ENCODE data around the gene NLRP9. TPM values are rescaled to one million over a fixed set of nuclear protein-coding genes. Genes with fewer than 3 reads are reported as not detected.

NLRP9 gene
- total RNA-seq, 1 experiment from 2014 or later = not detected

DNA sequence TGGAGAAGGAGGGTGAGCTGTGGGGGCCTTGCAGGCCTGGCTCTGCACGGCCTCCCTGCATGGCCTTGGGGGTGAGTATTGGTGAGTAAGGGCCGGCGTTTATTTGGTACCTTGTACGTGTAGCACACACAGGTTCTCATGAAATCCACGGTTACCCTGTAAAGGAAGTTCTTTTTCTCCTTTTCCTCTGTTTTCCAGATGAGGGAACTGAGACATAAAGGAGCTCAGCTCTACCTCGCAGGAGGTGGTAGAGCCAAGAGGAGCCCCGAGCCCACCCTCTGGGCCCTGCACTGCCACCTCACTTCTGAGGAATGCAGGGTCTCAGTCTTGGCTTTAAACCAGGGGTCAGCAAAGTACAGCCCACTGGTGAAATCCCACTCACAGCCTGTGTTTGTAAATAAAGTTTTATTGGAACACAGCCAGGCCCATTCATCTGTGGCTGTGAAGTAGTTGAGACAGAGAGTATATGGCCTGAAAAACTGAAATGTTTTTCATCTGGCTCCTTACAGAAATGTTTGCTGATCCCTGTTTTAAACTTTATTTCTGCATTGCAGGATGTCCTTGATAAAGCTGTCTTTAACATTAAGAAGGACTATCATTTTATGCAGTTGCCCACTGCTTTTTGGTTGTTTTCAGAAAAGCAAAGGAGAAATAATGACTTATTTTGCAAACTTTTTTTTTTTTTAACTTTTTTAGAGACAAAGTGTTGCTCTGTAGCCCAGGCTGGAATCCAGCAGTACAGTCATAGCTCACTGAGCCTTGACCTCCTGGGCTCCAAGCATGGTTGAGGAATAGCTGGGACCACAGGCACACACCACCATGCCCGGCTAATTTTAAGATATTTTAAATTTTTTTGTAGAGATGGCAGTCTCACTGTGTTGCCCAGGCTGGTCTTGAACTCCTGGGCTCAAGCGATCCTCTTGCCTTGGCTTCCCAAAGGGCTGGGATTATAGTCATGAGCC, 56.8 kb downstream of the NLRP9 start (continued):
- TF ChIP-seq SRF (IDR thresholded peaks at IDR 0.05; ENCODE audit: low read depth) (no peak), FOSL1 (IDR thresholded peaks at IDR 0.05; ENCODE audit: low read depth) (no peak), EGR1 (IDR thresholded peaks at IDR 0.05; ENCODE audit: low read depth) (no peak), POLR2AphosphoS5 (IDR thresholded peaks at IDR 0.05; ENCODE audit: low read depth, low read length) (no peak), CBX3 (IDR thresholded peaks at IDR 0.05; ENCODE audit: low read depth) (no peak), ELF1 (IDR thresholded peaks at IDR 0.05; ENCODE audit: borderline replicate concordance, low read depth) (no peak), EZH2 (IDR thresholded peaks at IDR 0.05) (no peak), ZFX (IDR thresholded peaks at IDR 0.05) (no peak), SP1 (IDR thresholded peaks at IDR 0.05; ENCODE audit: low read depth) (no peak)
- TF ChIP-seq, protein P1, sequence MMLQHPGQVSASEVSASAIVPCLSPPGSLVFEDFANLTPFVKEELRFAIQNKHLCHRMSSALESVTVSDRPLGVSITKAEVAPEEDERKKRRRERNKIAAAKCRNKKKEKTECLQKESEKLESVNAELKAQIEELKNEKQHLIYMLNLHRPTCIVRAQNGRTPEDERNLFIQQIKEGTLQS (IDR thresholded peaks at IDR 0.05) = no peak
- TF ChIP-seq, protein P2, sequence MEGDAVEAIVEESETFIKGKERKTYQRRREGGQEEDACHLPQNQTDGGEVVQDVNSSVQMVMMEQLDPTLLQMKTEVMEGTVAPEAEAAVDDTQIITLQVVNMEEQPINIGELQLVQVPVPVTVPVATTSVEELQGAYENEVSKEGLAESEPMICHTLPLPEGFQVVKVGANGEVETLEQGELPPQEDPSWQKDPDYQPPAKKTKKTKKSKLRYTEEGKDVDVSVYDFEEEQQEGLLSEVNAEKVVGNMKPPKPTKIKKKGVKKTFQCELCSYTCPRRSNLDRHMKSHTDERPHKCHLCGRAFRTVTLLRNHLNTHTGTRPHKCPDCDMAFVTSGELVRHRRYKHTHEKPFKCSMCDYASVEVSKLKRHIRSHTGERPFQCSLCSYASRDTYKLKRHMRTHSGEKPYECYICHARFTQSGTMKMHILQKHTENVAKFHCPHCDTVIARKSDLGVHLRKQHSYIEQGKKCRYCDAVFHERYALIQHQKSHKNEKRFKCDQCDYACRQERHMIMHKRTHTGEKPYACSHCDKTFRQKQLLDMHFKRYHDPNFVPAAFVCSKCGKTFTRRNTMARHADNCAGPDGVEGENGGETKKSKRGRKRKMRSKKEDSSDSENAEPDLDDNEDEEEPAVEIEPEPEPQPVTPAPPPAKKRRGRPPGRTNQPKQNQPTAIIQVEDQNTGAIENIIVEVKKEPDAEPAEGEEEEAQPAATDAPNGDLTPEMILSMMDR (IDR thresholded peaks at IDR 0.05 in 2 of 3, conservative IDR thresholded peaks at IDR 0.05 in 1 of 3; ENCODE audit: borderline replicate concordance in 1 of 3, insufficient read depth in 1 of 3, low read depth in 2 of 3, low read length in 2 of 3) = no peak

DNA sequence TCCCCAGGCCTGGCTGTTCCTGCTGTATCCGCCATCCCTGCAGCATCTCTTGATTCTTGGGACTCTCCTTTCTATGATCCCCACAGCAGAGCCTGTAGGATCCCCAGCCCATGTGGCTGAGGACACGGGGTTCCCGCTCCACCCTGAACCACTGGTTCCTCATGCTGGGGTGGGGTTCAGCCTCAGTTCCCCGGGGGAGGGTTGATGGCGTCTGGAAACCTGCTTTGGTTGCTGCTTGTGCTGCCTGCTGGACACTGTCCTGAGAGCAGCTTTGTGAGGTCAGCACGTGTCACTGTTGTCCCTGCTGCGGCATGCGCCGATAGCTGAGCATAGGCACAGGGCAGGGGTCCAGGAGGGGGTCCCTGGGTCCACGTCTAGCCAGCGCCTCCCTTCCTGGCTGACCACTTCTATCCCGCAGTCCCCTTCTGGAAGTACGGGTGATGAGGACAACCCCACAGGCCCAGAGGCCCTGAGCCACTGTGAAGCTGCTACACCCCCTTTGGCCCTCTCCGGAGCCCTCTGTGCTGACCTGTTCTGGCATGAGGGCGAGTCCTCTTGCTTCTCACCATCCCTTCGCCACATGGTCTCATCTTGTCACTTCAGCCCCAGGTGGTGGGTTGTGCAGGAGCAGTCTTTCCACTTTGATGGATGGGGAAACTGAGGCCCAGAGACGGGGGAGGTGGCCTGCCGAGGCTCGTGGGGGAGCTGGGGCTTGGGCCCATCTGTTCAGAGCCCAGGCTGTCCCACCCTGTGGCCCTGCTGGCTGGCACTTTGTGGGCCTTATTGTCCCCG, 57.7 kb downstream of the NLRP9 start:
- Histone ChIP-seq H2AFZ (ENCODE audit: low read depth, low read length, poor library complexity, severe bottlenecking) (no peak overlapping the region), H3K27me3 (ENCODE audit: insufficient read depth, low read length) (no peaks in the 10 kb centered on the region), H3K4me3 (replicated peaks in 1 of 2; ENCODE audit: low read depth in 1 of 2, low read length in 2 of 2) (no peak overlapping the region), H3K9me2 (ENCODE audit: insufficient read depth) (no peaks in the 10 kb centered on the region), H4K20me1 (ENCODE audit: insufficient read depth) (no peaks in the 10 kb centered on the region), H3K4me2 (ENCODE audit: low read length) (no peak overlapping the region), H3K79me2 (ENCODE audit: insufficient read depth, low read length) (peaks cover 93% of the 10 kb centered on the region), H3K27ac (ENCODE audit: low read depth, low read length) (no peak overlapping the region), H3K36me3 (ENCODE audit: control insufficient read depth in 1 of 2, insufficient read depth in 2 of 2, low read length in 2 of 2) (peaks cover 20 to 35% of the 10 kb centered on the region in 2 experiments; a peak in 3 of 4 replicates), H3K4me1 (ENCODE audit: control insufficient read depth in 1 of 2, insufficient read depth in 2 of 2, low read length in 2 of 2) (peaks cover 9 to 24% of the 10 kb centered on the region in 2 experiments), H3K9me3 (ENCODE audit: control insufficient read depth in 1 of 2, insufficient read depth in 1 of 2, low read depth in 1 of 2, low read length in 2 of 2) (no peaks in the 10 kb centered on the region), H3K9ac (ENCODE audit: low read length) (no peak overlapping the region)
- BruUV-seq (replicated peaks) = no TSS peak
- ChIA-PET RAD21 (ENCODE audit: low non-redundant PET in 1 of 2, low total read pairs in 2 of 2, uncharacterized antibody in 2 of 2, unreplicated experiment in 2 of 2) (no interaction called here), POLR2A (no interaction called here), CTCF (no interaction called here)
- DNase-seq (ENCODE audit: low read depth, low spot score) (no peak), ATAC-seq (no peak)
- intact Hi-C loops (cut with micrococcal nuclease) = no loop called here
- TF ChIP-seq, protein P3, sequence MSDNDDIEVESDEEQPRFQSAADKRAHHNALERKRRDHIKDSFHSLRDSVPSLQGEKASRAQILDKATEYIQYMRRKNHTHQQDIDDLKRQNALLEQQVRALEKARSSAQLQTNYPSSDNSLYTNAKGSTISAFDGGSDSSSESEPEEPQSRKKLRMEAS (IDR thresholded peaks at IDR 0.05) = no peak
- TF ChIP-seq ELF1 (IDR thresholded peaks at IDR 0.05; ENCODE audit: borderline replicate concordance, low read depth) (no peak), EZH2 (IDR thresholded peaks at IDR 0.05) (no peak), FOSL1 (IDR thresholded peaks at IDR 0.05; ENCODE audit: low read depth) (no peak), REST (IDR thresholded peaks at IDR 0.05; ENCODE audit: low read depth) (no peak), EGR1 (IDR thresholded peaks at IDR 0.05; ENCODE audit: low read depth) (no peak), SP1 (IDR thresholded peaks at IDR 0.05; ENCODE audit: low read depth) (no peak), EZH2phosphoT487 (IDR thresholded peaks at IDR 0.05; ENCODE audit: borderline replicate concordance) (no peak), ZNF274 (IDR thresholded peaks at IDR 0.05; ENCODE audit: low read depth, low read length) (no peak), SIN3A (IDR thresholded peaks at IDR 0.05; ENCODE audit: low read depth) (no peak), POLR2AphosphoS5 (IDR thresholded peaks at IDR 0.05; ENCODE audit: low read depth, low read length) (no peak), SRF (IDR thresholded peaks at IDR 0.05; ENCODE audit: low read depth) (no peak)
- TF ChIP-seq, protein P1 (IDR thresholded peaks at IDR 0.05) = no peak
